Epithelial cell of proximal tubule (primary cell): Measurements from ENCODE around the gene ATP1B2. TPM values are rescaled to one million over a fixed set of nuclear protein-coding genes. Genes with fewer than 3 reads are reported as not detected.

ENCODE experiments used
- DNase-seq: peaks from one replicate; pipeline ENCODE4 v3.0.0-alpha.2; 2011; ENCODE audit warnings: low read depth
- H3K4me3 ChIP-seq: 2 replicates; pipeline ENCODE4 v1.5.1; 2011; ENCODE audit warnings: low read depth, mild to moderate bottlenecking, low read length
- CTCF ChIP-seq: conservative IDR thresholded peaks from 2 replicates; pipeline ENCODE4 v1.5.1; 2012; ENCODE audit warnings: low read depth, mild to moderate bottlenecking, low read length
- total RNA-seq: library from RNA; depleted of rRNA; stranded (reverse); fragments of >200 nt; gene quantifications from 2 replicates; pipeline ENCODE4 v1.2.3, GENCODE V29; 2015

The ATP1B2 gene
- total RNA-seq, 1 donor from 2014 or later, result not detected

GRCh38 chr17:7677388-7678067 lies 26.8 kb downstream of the ATP1B2 start:
- no peak overlapping the region for H3K4me3 ChIP-seq
- no peak for TF ChIP-seq CTCF
- no peak for DNase-seq

- peak overlapping the region; percentile 93 for H3K4me3 ChIP-seq
- no peak for DNase-seq
- no peak for TF ChIP-seq CTCF
Measured at GRCh38 chr17:7684851-7685532, 34.3 kb downstream of the ATP1B2 start.

GRCh38 chr17:7685533-7686221 lies 35.0 kb downstream of the ATP1B2 start:
- H3K4me3 ChIP-seq, result peak overlapping the region; percentile 93
- TF ChIP-seq CTCF, result no peak
- DNase-seq, result no peak

GRCh38 chr17:7686222-7687071 lies 35.7 kb downstream of the ATP1B2 start:
- TF ChIP-seq CTCF, result no peak
- H3K4me3 ChIP-seq, result peak overlapping the region; percentile 93
- DNase-seq, result peak; percentile 82

- peak; percentile 60 for DNase-seq
- TF ChIP-seq CTCF, result peak; percentile 20
- H3K4me3 ChIP-seq, result peak within 1 kb of the TSS; percentile 93
Measured at GRCh38 chr17:7687072-7687907, 36.6 kb downstream of the ATP1B2 start, which contains the start of gene TP53. TSS of gene TP53 (minus strand) at chr17:7687490. CDS start at chr17:7676594, 10,896 bp downstream.
